IMR-90 (cell line): ENCODE results near the gene PPFIA1. TPM values are rescaled to one million over a fixed set of nuclear protein-coding genes. Genes with fewer than 3 reads are reported as not detected.

ENCODE experiments used
- ATAC-seq: fragments of 200-7000 bp; cut with Tn5 transposase; 2 replicates; pipeline ENCODE4 v1.9.1; 2020; ENCODE audit warnings: low read depth, mild to moderate bottlenecking, moderate library complexity
- BruUV-seq: library from RNA; stranded (reverse); fragments of 400-500 nt; replicated peaks from 2 replicates; lab custom pipeline; 2021; lab: Mats Ljungman, UMichigan
- CTCF ChIA-PET: fragments of 300-600 bp; formaldehyde crosslinking; extraction: SDS; loops from one replicate; lab custom pipeline; 2021; ENCODE audit warnings: antibody characterized with exemption; lab: Yijun Ruan, JAX
- POLR2A ChIA-PET: fragments of 300-600 bp; sonication (Branson Sonifier 250); formaldehyde crosslinking; loops from one replicate; lab custom pipeline; 2022; ENCODE audit warnings: antibody characterized with exemption; ENCODE audit not compliant: unreplicated experiment; lab: Charles Lee
- DNase-seq: peaks from one replicate; pipeline ENCODE4 v3.0.0; 2013
- H2AFZ ChIP-seq: replicated peaks from 2 replicates; pipeline ENCODE3; 2013; ENCODE audit warnings: low read length, mild to moderate bottlenecking; ENCODE audit not compliant: poor library complexity
- H2AK5ac ChIP-seq: 2 replicates; pipeline ENCODE4 v1.6.1; 2013; ENCODE audit warnings: low read depth, low read length, inconsistent platforms
- H2AK9ac ChIP-seq: replicated peaks from 2 replicates; pipeline ENCODE3; 2013; ENCODE audit warnings: mild to moderate bottlenecking, low read depth, low read length, moderate library complexity; ENCODE audit not compliant: poor library complexity
- H2BK120ac ChIP-seq: 2 replicates; pipeline ENCODE4 v1.6.1; 2013; ENCODE audit warnings: low read depth, low read length, inconsistent platforms
- H2BK15ac ChIP-seq: 3 replicates; pipeline ENCODE4 v1.6.1; 2013; ENCODE audit warnings: low read depth, low read length, inconsistent platforms
- H2BK20ac ChIP-seq: 2 replicates; pipeline ENCODE4 v1.6.1; 2013; ENCODE audit warnings: low read depth, mild to moderate bottlenecking, inconsistent platforms, low read length, moderate library complexity
- H2BK5ac ChIP-seq: 2 replicates; pipeline ENCODE4 v1.6.1; 2013; ENCODE audit warnings: mild to moderate bottlenecking, low read depth, low read length, inconsistent platforms; ENCODE audit not compliant: poor library complexity, severe bottlenecking
- H3K14ac ChIP-seq: replicated peaks from 2 replicates; pipeline ENCODE4 v1.6.1; 2013; ENCODE audit warnings: low read depth, low read length, inconsistent platforms
- H3K18ac ChIP-seq: 2 replicates; pipeline ENCODE4 v1.6.1; 2013; ENCODE audit warnings: low read depth, low read length, control low read depth
- H3K23ac ChIP-seq: 2 replicates; pipeline ENCODE4 v1.6.1; 2013; ENCODE audit warnings: low read depth, low read length, inconsistent platforms
- H3K27ac ChIP-seq: 2 replicates; pipeline ENCODE4 v1.5.1; 2013; ENCODE audit warnings: mild to moderate bottlenecking, control low read depth, low read length; ENCODE audit not compliant: insufficient read depth
- H3K27me3 ChIP-seq: 2 replicates; pipeline ENCODE4 v1.6.1; 2013; ENCODE audit warnings: low read length; ENCODE audit not compliant: control insufficient read depth, insufficient read depth
- H3K36me3 ChIP-seq: 2 replicates; pipeline ENCODE4 v1.6.1; 2013; ENCODE audit warnings: low read length, mixed read lengths; ENCODE audit not compliant: control insufficient read depth, insufficient read depth
- H3K4ac ChIP-seq: 2 replicates; pipeline ENCODE4 v1.6.1; 2013; ENCODE audit warnings: low read depth, low read length, inconsistent platforms
- H3K4me1 ChIP-seq: 2 replicates; pipeline ENCODE4 v1.6.1; 2013; ENCODE audit warnings: low read length, mixed read lengths; ENCODE audit not compliant: control insufficient read depth, insufficient read depth
- H3K4me2 ChIP-seq: 2 replicates; pipeline ENCODE4 v1.6.1; 2013; ENCODE audit warnings: low read depth, mild to moderate bottlenecking, control low read depth, low read length, moderate library complexity
- H3K4me3 ChIP-seq: 2 replicates; pipeline ENCODE4 v1.5.1; 2013; ENCODE audit warnings: low read depth, mild to moderate bottlenecking, control low read depth, low read length, moderate library complexity; ENCODE audit not compliant: insufficient read depth
- H3K56ac ChIP-seq: 2 replicates; pipeline ENCODE4 v1.6.1; 2013; ENCODE audit warnings: low read length, inconsistent platforms; ENCODE audit not compliant: insufficient read depth; ENCODE audit errors: extremely low read depth
- H3K79me1 ChIP-seq, 2 experiments: 2 replicates each; pipeline ENCODE4 v1.6.1; 2013; ENCODE audit warnings: low read length in 2 of 2, inconsistent platforms in 1 of 2, low read depth in 1 of 2
- H3K9ac ChIP-seq: 2 replicates; pipeline ENCODE4 v1.6.1; 2013; ENCODE audit warnings: low read depth, low read length, control low read depth
- H3K9me1 ChIP-seq: 2 replicates; pipeline ENCODE4 v1.6.1; 2013; ENCODE audit warnings: low read length, inconsistent platforms; ENCODE audit not compliant: insufficient read depth
- H3K9me3 ChIP-seq: 2 replicates; pipeline ENCODE4 v1.6.1; 2013; ENCODE audit warnings: low read length; ENCODE audit not compliant: control insufficient read depth, insufficient read depth
- H4K20me1 ChIP-seq: 2 replicates; pipeline ENCODE4 v1.6.1; 2013; ENCODE audit warnings: low read length, inconsistent platforms; ENCODE audit not compliant: insufficient read depth
- H4K5ac ChIP-seq: 2 replicates; pipeline ENCODE4 v1.6.1; 2013; ENCODE audit warnings: mild to moderate bottlenecking, low read depth, low read length, control low read depth
- H4K8ac ChIP-seq, 2 experiments: 2 replicates each; pipeline ENCODE4 v1.6.1; 2013; ENCODE audit warnings: low read depth in 2 of 2, low read length in 2 of 2, control low read depth in 1 of 2, inconsistent platforms in 1 of 2
- H4K91ac ChIP-seq: 2 replicates; pipeline ENCODE4 v1.6.1; 2013; ENCODE audit warnings: low read depth, low read length, inconsistent platforms; ENCODE audit not compliant: insufficient read depth
- CEBPB ChIP-seq: IDR thresholded peaks from 2 replicates; pipeline ENCODE4 v1.6.1; 2012; ENCODE audit warnings: low read depth, low read length, improper control_type of control experiment
- CHD1 ChIP-seq: IDR thresholded peaks from 2 replicates; pipeline ENCODE4 v1.6.1; 2012; ENCODE audit warnings: low read depth, low read length, improper control_type of control experiment
- FOS ChIP-seq: fragments of 150-350 bp; IDR thresholded peaks from 2 replicates; pipeline ENCODE4 v1.6.1; 2016; ENCODE audit warnings: low read depth, low read length
- RAD21 ChIP-seq: IDR thresholded peaks from 2 replicates; pipeline ENCODE4 v1.6.1; 2012; ENCODE audit warnings: low read length, improper control_type of control experiment
- RCOR1 ChIP-seq: IDR thresholded peaks from 2 replicates; pipeline ENCODE4 v1.6.1; 2012; ENCODE audit warnings: mild to moderate bottlenecking, low read length, improper control_type of control experiment; ENCODE audit not compliant: insufficient replicate concordance
- WGBS, 2 experiments: methylation state at CpG; one replicate each; pipeline versions ENCODE4 v1.1.5 to v1.1.7; 2013; ENCODE audit warnings: missing lambda C conversion rate in 2 of 2; ENCODE audit not compliant: insufficient read length in 1 of 2; ENCODE audit errors: extremely low coverage in 2 of 2; 5-methylcytosine and 5-hydroxymethylcytosine counted together
- dilution Hi-C: fragments of 300-500 bp; cut with HindIII; formaldehyde crosslinking; loops from one replicate; pipeline ENCODE4 v1.14.3; 2018; ENCODE audit warnings: low sequenced_read_pairs; ENCODE audit not compliant: unreplicated experiment
- in situ Hi-C: fragments of 300-500 bp; cut with MboI; formaldehyde crosslinking; loops from 3 replicates; pipeline ENCODE4 v1.14.3; 2019; ENCODE audit warnings: low sequenced_read_pairs, inconsistent platforms, mixed read lengths
- intact Hi-C: fragments of 100-400 bp; cut with micrococcal nuclease; formaldehyde crosslinking; loops from 2 replicates; pipeline ENCODE4 v1.10.0; 2022
- polyA plus RNA-seq, 3 experiments: library from polyadenylated mRNA; depleted of rRNA; stranded (reverse); fragments of >200 nt; gene quantifications; 2 replicates each; pipeline ENCODE4 v1.2.3, GENCODE V29; 2012; ENCODE audit warnings: low replicate concordance in 1 of 3
- total RNA-seq: library from RNA; depleted of rRNA; stranded (reverse); fragments of >200 nt; gene quantifications from 2 replicates; pipeline ENCODE4 v1.2.3, GENCODE V29; 2012

The PPFIA1 gene
- total and polyA plus RNA-seq, 2 of the 4 experiments (the other 2 are of a cell fraction), result 25.6 to 37.2 TPM

DNA sequence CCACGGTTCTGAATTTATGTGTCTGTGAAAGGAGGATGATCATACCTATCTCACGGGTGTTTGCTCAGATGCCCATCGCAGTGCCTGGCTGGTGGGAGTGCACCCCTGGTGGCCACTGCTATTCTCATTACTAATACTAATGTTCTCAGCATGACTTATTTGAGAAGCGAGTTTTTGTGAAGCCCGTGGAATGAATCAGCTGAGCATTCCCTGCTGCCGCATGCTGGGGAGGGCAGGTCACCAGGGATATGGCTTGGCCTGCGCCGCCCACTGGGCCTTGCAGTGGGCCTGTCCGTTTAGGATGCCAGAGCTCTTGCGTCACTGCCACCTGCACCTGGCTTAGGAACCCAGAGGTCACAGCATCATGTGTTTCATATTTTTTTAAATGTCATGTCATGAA, 144.7 kb downstream of the PPFIA1 start (continued):
- TF ChIP-seq CHD1 (no peak), CEBPB (peak; percentile 91), RAD21 (peak; percentile 67), FOS (peak; percentile 42; the same call in 1 of the 2 replicates), RCOR1 (peak; percentile 76)

DNA sequence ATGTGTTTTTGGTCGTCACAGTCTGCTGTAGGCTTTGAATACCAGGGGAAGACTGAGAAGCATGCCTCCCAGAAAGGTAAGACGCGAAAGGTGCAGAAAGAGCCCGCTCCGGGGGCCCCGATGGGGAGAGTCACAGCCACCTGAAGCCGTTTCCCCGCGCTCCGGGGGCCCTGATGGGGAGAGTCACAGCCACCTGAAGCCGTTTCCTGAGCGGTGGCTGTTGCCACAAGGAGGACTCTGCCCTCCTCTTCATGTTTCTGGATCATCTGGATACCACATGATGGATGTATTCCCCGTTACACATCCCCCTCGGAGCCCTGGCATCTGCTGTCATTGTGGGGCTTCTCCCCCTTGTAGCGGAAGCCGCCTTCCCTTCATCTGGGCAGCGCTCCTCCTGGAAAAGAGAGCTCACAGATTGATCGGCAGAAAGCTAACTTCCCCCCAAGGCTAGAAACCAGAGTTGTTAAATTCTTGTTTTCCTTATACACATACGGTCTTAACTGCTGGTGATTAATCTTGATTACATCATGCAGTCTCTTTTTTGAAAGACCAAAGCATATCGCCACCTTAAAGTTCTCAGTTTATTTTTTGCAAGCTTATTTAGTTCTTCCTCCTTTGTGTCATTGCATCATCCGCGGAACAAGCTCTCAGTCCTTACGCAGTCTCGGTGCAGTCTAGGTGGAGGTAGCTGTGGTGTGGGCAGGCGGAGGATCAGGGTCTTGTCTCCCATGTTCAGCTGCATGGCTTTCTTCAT, 145.3 kb downstream of the PPFIA1 start:
- Histone ChIP-seq H3K23ac (no peak overlapping the region), H3K4me1 (peaks cover 6% of the 10 kb centered on the region), H4K20me1 (peaks cover 83% of the 10 kb centered on the region), H2AK9ac (no peak overlapping the region), H3K9me3 (no peaks in the 10 kb centered on the region), H2BK15ac (no peak overlapping the region), H3K4ac (no peak overlapping the region), H3K4me3 (no peak overlapping the region), H2AK5ac (no peak overlapping the region), H3K27me3 (no peaks in the 10 kb centered on the region), H3K9me1 (no peaks in the 10 kb centered on the region; the same call in 1 of the 2 replicates), H2BK5ac (no peak overlapping the region), H3K56ac (no peak overlapping the region), H2AFZ (no peak overlapping the region), H2BK120ac (no peak overlapping the region), H3K27ac (peak overlapping the region; percentile 19; the same call in 1 of the 2 replicates), H3K4me2 (no peak overlapping the region), H4K5ac (no peak overlapping the region), H3K36me3 (peaks cover 82% of the 10 kb centered on the region), H3K9ac (no peak overlapping the region), H4K8ac (no peak overlapping the region), H3K79me1 (peaks cover 26 to 78% of the 10 kb centered on the region in 2 experiments), H3K18ac (no peak overlapping the region), H3K14ac (no peak overlapping the region), H2BK20ac (no peak overlapping the region), H4K91ac (no peak overlapping the region)
- no peak for ATAC-seq
- WGBS, 2 experiments, result 100% methylated on average over 7 of the region's 25 CpGs; no CpG with 5 or more reads in 1 of the 2 experiments
- no peak for TF ChIP-seq RCOR1
- peak; percentile 39; the same call in 1 of the 2 replicates for TF ChIP-seq CEBPB
- intact Hi-C loops, result loop anchor here (1.0 to 5.0 kb wide), 2 partner anchors 34 to 214 kb away; partner anchors contain the start of gene FADD
- in situ Hi-C loops, result no loop called here
- ChIA-PET CTCF (interaction anchor here (0.6 to 1.3 kb wide), 5 partner anchors 11 to 725 kb away, joined by 3 to 8 read pairs (median 6); no protein-coding TSS in a partner anchor), POLR2A (no interaction called here)
- peak; percentile 22 for DNase-seq
- BruUV-seq, result no TSS peak
- dilution Hi-C loops, result no loop called here
